ENCODE data around the gene TALDO1. TPM values are rescaled to one million over a fixed set of nuclear protein-coding genes. Genes with fewer than 3 reads are reported as not detected.

Gene TALDO1
- total RNA-seq, 1 experiment from 2014 or later: 137 TPM

GRCh38 chr11:812390-812789, 65.1 kb downstream of the TALDO1 start:
- Mint-ChIP-seq H3K27ac (ENCODE audit: low read depth, unreplicated experiment) (no peak overlapping the region), H3K27me3 (ENCODE audit: insufficient read depth, unreplicated experiment) (no peaks in the 10 kb centered on the region)

GRCh38 chr11:813072-813455, 65.8 kb downstream of the TALDO1 start:
- POLR2A ChIA-PET: interaction anchor here (0.8 to 1.1 kb wide), 2 partner anchors 9 to 21 kb away, joined by 3 to 4 read pairs; no protein-coding TSS in a partner anchor
- intact Hi-C loops (cut with micrococcal nuclease): no loop called here
- no peaks in the 10 kb centered on the region for H3K9me3 Mint-ChIP-seq (ENCODE audit: unreplicated experiment)
- CTCF ChIA-PET: interaction anchor here (1.2 kb wide), 1 partner anchor 34 kb away, joined by 3 read pairs; no protein-coding TSS in a partner anchor
- H3K36me3 Mint-ChIP-seq (ENCODE audit: insufficient read depth, unreplicated experiment): peaks cover 40% of the 10 kb centered on the region
- DNase-seq (ENCODE audit: unreplicated experiment): no peak
- peaks cover 7% of the 10 kb centered on the region for H3K4me1 Mint-ChIP-seq (ENCODE audit: insufficient read depth, unreplicated experiment)
- no peak for TF ChIP-seq CTCF (IDR thresholded peaks at IDR 0.05; ENCODE audit: unreplicated experiment)
- H3K27me3 Mint-ChIP-seq (ENCODE audit: insufficient read depth, unreplicated experiment): no peaks in the 10 kb centered on the region
- no TSS peak for BruUV-seq (replicated peaks)
- H3K4me3 Mint-ChIP-seq (ENCODE audit: unreplicated experiment): no peak overlapping the region
- H3K27ac Mint-ChIP-seq (ENCODE audit: low read depth, unreplicated experiment): no peak overlapping the region

More at GRCh38 chr11:812390-812789, 65.1 kb downstream of the TALDO1 start:
- intact Hi-C loops (cut with micrococcal nuclease): no loop called here
- ChIA-PET CTCF (interaction anchor here (1.2 kb wide), 1 partner anchor 35 kb away, joined by 3 read pairs; no protein-coding TSS in a partner anchor), POLR2A (interaction anchor here (0.7 to 2.0 kb wide), 6 partner anchors 8 to 32 kb away, joined by 3 to 16 read pairs (median 4); partner anchors contain the start of gene CD151)
- H3K4me3 Mint-ChIP-seq (ENCODE audit: unreplicated experiment): no peak overlapping the region
- peaks cover 12% of the 10 kb centered on the region for H3K4me1 Mint-ChIP-seq (ENCODE audit: insufficient read depth, unreplicated experiment)
- DNase-seq (ENCODE audit: unreplicated experiment): no peak
- no peak for TF ChIP-seq CTCF (IDR thresholded peaks at IDR 0.05; ENCODE audit: unreplicated experiment)
- H3K9me3 Mint-ChIP-seq (ENCODE audit: unreplicated experiment): no peaks in the 10 kb centered on the region
- H3K36me3 Mint-ChIP-seq (ENCODE audit: insufficient read depth, unreplicated experiment): peaks cover 40% of the 10 kb centered on the region
- no TSS peak for BruUV-seq (replicated peaks)

- Mint-ChIP-seq H3K4me1 (ENCODE audit: insufficient read depth, unreplicated experiment) (peaks cover 9% of the 10 kb centered on the region), H3K4me3 (ENCODE audit: unreplicated experiment) (no peak overlapping the region), H3K27ac (ENCODE audit: low read depth, unreplicated experiment) (no peak overlapping the region), H3K9me3 (ENCODE audit: unreplicated experiment) (no peaks in the 10 kb centered on the region), H3K27me3 (ENCODE audit: insufficient read depth, unreplicated experiment) (no peaks in the 10 kb centered on the region), H3K36me3 (ENCODE audit: insufficient read depth, unreplicated experiment) (peaks cover 40% of the 10 kb centered on the region)
- intact Hi-C loops (cut with micrococcal nuclease): no loop called here
- BruUV-seq (replicated peaks): no TSS peak
- ChIA-PET POLR2A (interaction anchor here (0.8 to 9.6 kb wide), 3 partner anchors 9 to 21 kb away, joined by 3 to 274 read pairs (median 4); partner anchors contain the start of gene CD151), CTCF (interaction anchor here (1.2 kb wide), 1 partner anchor 33 kb away, joined by 3 read pairs; no protein-coding TSS in a partner anchor)
- no peak for TF ChIP-seq CTCF (IDR thresholded peaks at IDR 0.05; ENCODE audit: unreplicated experiment)
- DNase-seq (ENCODE audit: unreplicated experiment): no peak
Measured at GRCh38 chr11:813456-814096, 66.3 kb downstream of the TALDO1 start.

Other genes starting within 250 kb of the TALDO1 start
- 288 TPM in 2 replicates for gene RNH1, start 240.2 kb upstream of the TALDO1 start, total RNA-seq (2022)
- 115 and 123 TPM in 2 replicates for gene HRAS, start 211.9 kb upstream of the TALDO1 start, total RNA-seq (2022)
- 0.54 and 0.75 TPM in 2 replicates for gene LRRC56, start 209.9 kb upstream of the TALDO1 start, total RNA-seq (2022)
- gene LMNTD2, start 186.7 kb upstream of the TALDO1 start, total RNA-seq (2022): 6.1 and 8.0 TPM in 2 replicates
- gene RASSF7, start 186.5 kb upstream of the TALDO1 start, total RNA-seq (2022): 11.4 and 13.3 TPM in 2 replicates
- 29.9 and 31.8 TPM in 2 replicates for gene PHRF1, start 171.0 kb upstream of the TALDO1 start, total RNA-seq (2022)
- 7.7 and 9.5 TPM in 2 replicates for gene IRF7, start 131.5 kb upstream of the TALDO1 start, total RNA-seq (2022)
- not detected in 2 replicates for gene CDHR5, start 122.5 kb upstream of the TALDO1 start, total RNA-seq (2022)
- gene SCT, start 120.3 kb upstream of the TALDO1 start, total RNA-seq (2022): not detected in 2 replicates
- gene DRD4, start 110.2 kb upstream of the TALDO1 start, total RNA-seq (2022): 0.44 and 1.3 TPM in 2 replicates
- gene DEAF1, start 52.2 kb upstream of the TALDO1 start, total RNA-seq (2022): 46.8 and 54.1 TPM in 2 replicates
- gene TMEM80, start 51.6 kb upstream of the TALDO1 start, total RNA-seq (2022): 12.2 and 12.8 TPM in 2 replicates
- gene EPS8L2, start 41.2 kb upstream of the TALDO1 start, total RNA-seq (2022): 109 and 119 TPM in 2 replicates
- gene GATD1, start 30.0 kb downstream of the TALDO1 start, total RNA-seq (2022): 54.6 and 67.7 TPM in 2 replicates
- not detected in 2 replicates for gene CEND1, start 42.6 kb downstream of the TALDO1 start, total RNA-seq (2022)
- 34.0 and 36.5 TPM in 2 replicates for gene SLC25A22, start 50.8 kb downstream of the TALDO1 start, total RNA-seq (2022)
- 15.8 and 22.1 TPM in 2 replicates for gene PIDD1, start 57.8 kb downstream of the TALDO1 start, total RNA-seq (2022)
- gene RPLP2, start 62.5 kb downstream of the TALDO1 start, total RNA-seq (2022): 1,886 and 2,142 TPM in 2 replicates
- gene PNPLA2, start 71.5 kb downstream of the TALDO1 start, total RNA-seq (2022): 100 and 112 TPM in 2 replicates
- 1.2 and 1.9 TPM in 2 replicates for gene CRACR2B, start 80.5 kb downstream of the TALDO1 start, total RNA-seq (2022)
- 404 and 412 TPM in 2 replicates for gene CD151, start 85.5 kb downstream of the TALDO1 start, total RNA-seq (2022)
- 96.9 and 118 TPM in 2 replicates for gene POLR2L, start 95.1 kb downstream of the TALDO1 start, total RNA-seq (2022)
- 118 and 148 TPM in 2 replicates for gene TSPAN4, start 95.4 kb downstream of the TALDO1 start, total RNA-seq (2022)
- 82.1 and 94.8 TPM in 2 replicates for gene CHID1, start 163.3 kb downstream of the TALDO1 start, total RNA-seq (2022)
- gene AP2A2, start 178.4 kb downstream of the TALDO1 start, total RNA-seq (2022): 70.5 and 70.6 TPM in 2 replicates

All from MCF 10A (cell line).